Measurements from ENCODE around the gene GNPTG. TPM values are rescaled to one million over a fixed set of nuclear protein-coding genes. Genes with fewer than 3 reads are reported as not detected.
A peak's percentile ranks its signal among the peaks of the same experiment; 100 is the strongest.

GNPTG gene
- total RNA-seq, 1 experiment from 2014 or later = 29.4 TPM

DNA sequence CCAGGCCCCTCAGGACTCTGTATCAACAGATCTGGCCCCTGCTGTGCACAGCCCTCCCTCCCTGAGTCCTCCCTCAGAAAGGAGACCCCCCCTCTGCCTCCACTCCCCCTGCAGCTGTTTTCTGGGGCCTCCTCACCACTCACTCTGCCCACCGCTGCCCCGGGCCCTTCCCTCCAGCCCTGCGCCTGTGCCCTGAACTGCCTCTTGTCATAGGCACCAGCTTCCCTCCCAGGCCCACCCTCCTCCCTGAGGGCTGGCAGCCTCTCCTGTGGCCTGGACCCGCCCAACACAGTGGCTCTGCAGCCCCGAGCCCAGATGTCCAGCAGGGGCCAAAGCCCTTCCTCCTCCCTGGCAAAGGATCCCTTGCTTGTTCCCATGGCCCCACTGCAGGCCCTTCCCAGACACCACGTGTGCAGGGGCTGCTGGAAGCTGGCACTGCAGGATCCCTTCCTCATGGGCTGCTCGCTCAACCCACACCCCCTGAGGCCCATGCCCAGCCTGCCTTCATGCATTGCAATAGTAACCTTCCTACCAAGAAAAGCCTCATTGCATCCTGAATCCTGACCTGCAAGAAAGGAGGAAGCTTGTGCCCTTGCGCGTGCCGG is 25.8 kb downstream of the GNPTG start:
- H3K4ac ChIP-seq (ENCODE audit: low read depth, low read length) = no peak overlapping the region
- peak overlapping the region; percentile 89 for H3K4me2 ChIP-seq (ENCODE audit: insufficient read depth, insufficient read length, low read length)
- Mint-ChIP-seq H3K4me3 (peak overlapping the region; percentile 80 to 85), H3K4me1 (peaks cover 18 to 19% of the 10 kb centered on the region in 2 experiments), H3K9me3 (no peaks in the 10 kb centered on the region; a peak in 1 of 5 replicates), H3K27ac (peak overlapping the region in 1 of 3 experiments; percentile 35; a peak in 1 of 7 replicates), H3K27me3 (ENCODE audit: low read depth) (no peaks in the 10 kb centered on the region; the same call in 1 of the 2 replicates), H3K36me3 (ENCODE audit: insufficient read depth in 1 of 3, low read depth in 3 of 3) (peaks cover 3 to 14% (median 4%) of the 10 kb centered on the region in 3 experiments)
- no CpG with 5 or more reads among the region's 10 CpGs for WGBS (ENCODE audit: extremely low coverage, insufficient read length, low lambda C conversion rate)
- H3K23ac ChIP-seq (ENCODE audit: insufficient read length, low read depth, low read length) = no peak overlapping the region
- peaks cover 3% of the 10 kb centered on the region; the same call in 1 of the 2 replicates for H3K79me2 ChIP-seq (ENCODE audit: insufficient read depth, low read length)
- no peak overlapping the region for H3T11ph ChIP-seq (ENCODE audit: low read length)
- peaks cover 20% of the 10 kb centered on the region for H3K23me2 ChIP-seq (ENCODE audit: insufficient read length, low read depth, low read length, poor library complexity, severe bottlenecking)
- no peak overlapping the region for H2BK20ac ChIP-seq (ENCODE audit: low read depth, low read length, poor library complexity, severe bottlenecking)
- no peaks in the 10 kb centered on the region for H3K9me3 ChIP-seq (ENCODE audit: control insufficient read depth, low read depth, low read length)
- H3K18ac ChIP-seq (ENCODE audit: insufficient read length, low read depth, low read length) = no peak overlapping the region
- no peak for DNase-seq
- H2BK15ac ChIP-seq (ENCODE audit: low read depth, low read length) = no peak overlapping the region
- H3K4me1 ChIP-seq (ENCODE audit: insufficient read depth, low read length) = no peaks in the 10 kb centered on the region
- TF ChIP-seq, protein P1, sequence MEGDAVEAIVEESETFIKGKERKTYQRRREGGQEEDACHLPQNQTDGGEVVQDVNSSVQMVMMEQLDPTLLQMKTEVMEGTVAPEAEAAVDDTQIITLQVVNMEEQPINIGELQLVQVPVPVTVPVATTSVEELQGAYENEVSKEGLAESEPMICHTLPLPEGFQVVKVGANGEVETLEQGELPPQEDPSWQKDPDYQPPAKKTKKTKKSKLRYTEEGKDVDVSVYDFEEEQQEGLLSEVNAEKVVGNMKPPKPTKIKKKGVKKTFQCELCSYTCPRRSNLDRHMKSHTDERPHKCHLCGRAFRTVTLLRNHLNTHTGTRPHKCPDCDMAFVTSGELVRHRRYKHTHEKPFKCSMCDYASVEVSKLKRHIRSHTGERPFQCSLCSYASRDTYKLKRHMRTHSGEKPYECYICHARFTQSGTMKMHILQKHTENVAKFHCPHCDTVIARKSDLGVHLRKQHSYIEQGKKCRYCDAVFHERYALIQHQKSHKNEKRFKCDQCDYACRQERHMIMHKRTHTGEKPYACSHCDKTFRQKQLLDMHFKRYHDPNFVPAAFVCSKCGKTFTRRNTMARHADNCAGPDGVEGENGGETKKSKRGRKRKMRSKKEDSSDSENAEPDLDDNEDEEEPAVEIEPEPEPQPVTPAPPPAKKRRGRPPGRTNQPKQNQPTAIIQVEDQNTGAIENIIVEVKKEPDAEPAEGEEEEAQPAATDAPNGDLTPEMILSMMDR (conservative IDR thresholded peaks at IDR 0.05) = no peak
- no peak overlapping the region for H2AK5ac ChIP-seq (ENCODE audit: insufficient read length, low read length)
- H4K20me1 ChIP-seq (ENCODE audit: control insufficient read depth, insufficient read depth, insufficient read length) = no peaks in the 10 kb centered on the region
- H3K14ac ChIP-seq (ENCODE audit: insufficient read depth, low read length) = no peak overlapping the region; the same call in 1 of the 2 replicates
- H4K91ac ChIP-seq (ENCODE audit: insufficient read length, low read depth, low read length) = no peak overlapping the region
- H2BK120ac ChIP-seq (ENCODE audit: low read depth, low read length, poor library complexity, severe bottlenecking) = no peak overlapping the region
- no peak overlapping the region for H4K8ac ChIP-seq (replicated peaks; ENCODE audit: insufficient read length, low read depth, low read length)
- no peak overlapping the region for H4K5ac ChIP-seq (ENCODE audit: insufficient read length, low read depth, low read length)
- no peak overlapping the region for H2BK12ac ChIP-seq (ENCODE audit: insufficient read length, low read depth, low read length)
- H3K27me3 ChIP-seq (ENCODE audit: insufficient read depth, low read length) = no peaks in the 10 kb centered on the region
- no peak overlapping the region for H3K56ac ChIP-seq (ENCODE audit: insufficient read length, low read depth, low read length)
- no peak overlapping the region for H3K9ac ChIP-seq (ENCODE audit: extremely low read depth, insufficient read length, low read length)
- H2BK5ac ChIP-seq (ENCODE audit: insufficient read length, low read length) = no peak overlapping the region
- H3K79me1 ChIP-seq (ENCODE audit: insufficient read depth, low read depth, low read length, poor library complexity, severe bottlenecking) = peaks cover 5% of the 10 kb centered on the region
- H2AFZ ChIP-seq (ENCODE audit: low read length) = no peak overlapping the region
- H3K27ac ChIP-seq (ENCODE audit: insufficient read length, low read depth, low read length) = no peak overlapping the region
